EH (cell line): ENCODE data around the gene ANXA2.

Experiments
- DNase-seq: peaks from one replicate; pipeline ENCODE4 v3.0.0-alpha.2; 2015; ENCODE audit warnings: low read depth

Gene ANXA2

GRCh38 chr15:60389261-60390077 is 8.3 kb downstream of the ANXA2 start:
- DNase-seq: no peak

GRCh38 chr15:60387321-60387720 is 10.5 kb downstream of the ANXA2 start:
- DNase-seq: no peak

GRCh38 chr15:60386615-60387014 is 11.2 kb downstream of the ANXA2 start:
- no peak for DNase-seq

GRCh38 chr15:60385620-60386552 is 11.9 kb downstream of the ANXA2 start:
- DNase-seq: peak; percentile 39

- no peak for DNase-seq
Observed at GRCh38 chr15:60384526-60385126, 13.2 kb downstream of the ANXA2 start.

- peak; percentile 80 for DNase-seq
Observed at GRCh38 chr15:60384053-60384452, 13.7 kb downstream of the ANXA2 start.

- peak; percentile 25 for DNase-seq
Observed at GRCh38 chr15:60382773-60383674, 14.8 kb downstream of the ANXA2 start.

- DNase-seq: peak; percentile 82
Observed at GRCh38 chr15:60381148-60381788, 16.5 kb downstream of the ANXA2 start.

GRCh38 chr15:60379525-60380274 is 18.1 kb downstream of the ANXA2 start:
- DNase-seq: peak; percentile 100

GRCh38 chr15:60379185-60379524 is 18.6 kb downstream of the ANXA2 start:
- DNase-seq: no peak

GRCh38 chr15:60376677-60377095 is 21.1 kb downstream of the ANXA2 start:
- no peak for DNase-seq

- peak; percentile 53 for DNase-seq
Observed at GRCh38 chr15:60375306-60375705, 22.5 kb downstream of the ANXA2 start.

GRCh38 chr15:60374628-60375081 is 23.1 kb downstream of the ANXA2 start:
- DNase-seq: peak; percentile 99

GRCh38 chr15:60374209-60374608 is 23.6 kb downstream of the ANXA2 start:
- DNase-seq: no peak

- no peak for DNase-seq
Observed at GRCh38 chr15:60373745-60374144, 24.0 kb downstream of the ANXA2 start.

GRCh38 chr15:60373327-60373726 is 24.5 kb downstream of the ANXA2 start:
- peak; percentile 35 for DNase-seq

GRCh38 chr15:60372756-60373155 is 25.0 kb downstream of the ANXA2 start:
- DNase-seq: peak; percentile 70

GRCh38 chr15:60372227-60372626 is 25.6 kb downstream of the ANXA2 start:
- DNase-seq: peak; percentile 34

GRCh38 chr15:60371175-60372051 is 26.4 kb downstream of the ANXA2 start:
- peak; percentile 100 for DNase-seq
